ENCODE data around the gene DNMT3A.
A peak's percentile ranks its signal among the peaks of the same experiment; 100 is the strongest.

The DNMT3A gene

DNA sequence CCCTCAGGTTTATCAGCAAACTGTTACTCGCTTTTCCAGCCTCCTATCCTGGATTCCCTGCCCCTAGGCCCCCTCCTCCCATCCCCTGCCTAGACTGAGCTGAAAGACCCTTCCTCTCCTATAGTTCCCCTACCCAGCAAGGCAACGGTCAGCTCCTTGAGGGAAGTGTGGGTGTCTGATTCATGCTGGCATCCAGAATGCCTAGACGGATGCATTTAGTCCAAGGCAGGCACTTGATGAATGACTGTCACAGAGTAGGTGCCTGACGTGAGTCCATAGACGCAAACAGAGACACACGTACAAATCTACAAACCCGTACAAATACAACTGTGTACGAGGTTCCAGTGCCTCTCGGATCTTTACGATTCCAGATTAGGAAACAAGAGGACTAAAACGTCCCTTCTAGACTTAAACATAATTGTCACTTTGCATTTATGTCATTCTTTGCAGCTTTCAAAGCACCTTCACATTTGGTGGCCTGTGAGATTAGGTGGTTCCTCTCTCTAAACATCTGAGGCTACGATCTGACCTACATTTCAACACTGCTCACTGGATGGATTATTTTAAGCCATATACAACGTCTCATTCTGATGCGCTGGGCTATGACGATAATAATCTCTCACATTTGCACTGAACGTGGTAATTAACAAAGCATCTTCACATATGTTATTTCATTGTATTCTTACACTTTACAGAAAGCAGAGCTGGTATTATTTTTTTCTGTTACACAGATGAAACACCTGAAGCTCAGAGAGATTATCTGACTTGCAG lies 36.7 kb downstream of the DNMT3A start:
- no peak for DNase-seq (ENCODE audit: low read depth in 2 of 2)
- no peak for TF ChIP-seq CTCF (IDR thresholded peaks at IDR 0.05; ENCODE audit: low read depth, low read length)
- no peak overlapping the region for H3K4me3 ChIP-seq (replicated peaks in 1 of 2; ENCODE audit: low read depth in 2 of 2, low read length in 2 of 2)

DNA sequence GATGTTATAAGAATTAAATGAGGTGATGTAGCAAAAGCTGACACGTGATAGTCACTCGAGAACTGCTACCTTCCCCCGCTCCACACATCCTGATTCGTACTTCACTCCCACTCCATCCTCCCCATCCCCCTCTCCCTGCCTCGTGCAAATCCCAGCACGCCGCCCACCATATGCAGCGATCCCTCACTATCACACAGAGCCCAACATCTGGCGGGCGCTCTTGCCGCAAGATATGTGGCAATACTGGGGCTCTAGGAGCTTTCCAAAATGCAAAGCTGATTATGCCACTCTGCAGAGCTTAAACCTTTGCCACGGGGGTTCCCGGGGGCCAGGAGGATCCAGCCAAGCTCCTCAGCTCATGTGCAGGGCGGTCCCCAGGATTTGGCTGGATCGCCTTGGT lies 37.4 kb downstream of the DNMT3A start:
- peak in 1 of 2 donors; percentile 65 for DNase-seq (ENCODE audit: low read depth in 2 of 2)
- H3K4me3 ChIP-seq (replicated peaks in 1 of 2; ENCODE audit: low read depth in 2 of 2, low read length in 2 of 2): no peak overlapping the region
- no peak for TF ChIP-seq CTCF (IDR thresholded peaks at IDR 0.05; ENCODE audit: low read depth, low read length)

GRCh38 chr2:25303633-25304236 lies 38.0 kb downstream of the DNMT3A start:
- no peak for TF ChIP-seq CTCF (IDR thresholded peaks at IDR 0.05; ENCODE audit: low read depth, low read length)
- DNase-seq (ENCODE audit: low read depth in 2 of 2): no peak
- no peak overlapping the region for H3K4me3 ChIP-seq (replicated peaks in 1 of 2; ENCODE audit: low read depth in 2 of 2, low read length in 2 of 2)

DNA sequence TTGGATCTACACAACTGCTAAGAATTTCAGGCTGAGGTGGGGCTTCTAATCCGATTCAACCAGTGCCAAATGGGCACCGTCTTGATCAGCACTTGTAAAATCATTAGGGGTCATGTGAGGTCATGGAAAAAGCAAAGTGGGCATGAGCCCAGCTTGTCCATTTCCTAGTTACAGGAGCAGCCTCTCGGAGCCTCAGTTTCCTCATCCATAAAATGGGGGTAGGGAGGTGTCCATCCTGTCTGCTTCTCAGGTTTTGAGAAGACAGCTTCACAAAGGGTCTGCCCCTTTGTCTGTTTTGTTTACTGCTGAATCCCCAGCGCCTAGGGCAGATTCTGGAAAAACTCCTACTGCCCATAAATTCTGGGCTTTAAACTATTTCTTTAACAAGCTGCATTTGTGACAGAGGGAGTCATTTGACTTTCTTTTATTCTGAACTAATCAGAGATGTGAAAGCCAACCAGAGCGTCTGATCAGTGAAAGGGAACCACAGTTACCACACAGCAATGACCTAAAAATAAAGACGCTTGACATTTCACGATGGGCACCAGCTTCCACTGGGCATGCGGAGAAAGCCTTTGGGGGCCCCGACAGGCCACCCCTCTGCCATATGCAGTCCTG lies 38.9 kb downstream of the DNMT3A start:
- H3K4me3 ChIP-seq (replicated peaks in 1 of 2; ENCODE audit: low read depth in 2 of 2, low read length in 2 of 2): no peak overlapping the region
- DNase-seq (ENCODE audit: low read depth in 2 of 2): no peak
- no peak for TF ChIP-seq CTCF (IDR thresholded peaks at IDR 0.05; ENCODE audit: low read depth, low read length)

GRCh38 chr2:25301453-25302352 lies 40.0 kb downstream of the DNMT3A start:
- no peak overlapping the region for H3K4me3 ChIP-seq (replicated peaks in 1 of 2; ENCODE audit: low read depth in 2 of 2, low read length in 2 of 2)
- no peak for TF ChIP-seq CTCF (IDR thresholded peaks at IDR 0.05; ENCODE audit: low read depth, low read length)
- peak; percentile 48 to 79 for DNase-seq (ENCODE audit: low read depth in 2 of 2)

GRCh38 chr2:25300001-25300400 lies 41.7 kb downstream of the DNMT3A start:
- no peak for DNase-seq (ENCODE audit: low read depth in 2 of 2)
- TF ChIP-seq CTCF (IDR thresholded peaks at IDR 0.05; ENCODE audit: low read depth, low read length): no peak
- no peak overlapping the region for H3K4me3 ChIP-seq (replicated peaks in 1 of 2; ENCODE audit: low read depth in 2 of 2, low read length in 2 of 2)
